ENCODE data around the gene TNS1.

Gene TNS1

GRCh38 chr2:217880287-217880889, 122.4 kb downstream of the TNS1 start:
- Histone ChIP-seq H3K27ac (ENCODE audit: poor library complexity, severe bottlenecking) (no peak overlapping the region), H3K27me3 (ENCODE audit: insufficient read depth, poor library complexity, severe bottlenecking) (no peaks in the 10 kb centered on the region), H3K4me1 (ENCODE audit: insufficient read depth, poor library complexity, severe bottlenecking) (no peaks in the 10 kb centered on the region), H3K9me3 (ENCODE audit: severe bottlenecking) (no peaks in the 10 kb centered on the region), H3K36me3 (ENCODE audit: low read depth) (no peaks in the 10 kb centered on the region), H3K4me3 (ENCODE audit: severe bottlenecking) (no peak overlapping the region)
- TF ChIP-seq CTCF (IDR thresholded peaks at IDR 0.05; ENCODE audit: poor library complexity, severe bottlenecking): no peak
- ATAC-seq (ENCODE audit: low read depth) (no peak), DNase-seq (ENCODE audit: low spot score) (no peak)

- no peak overlapping the region for H3K27ac ChIP-seq (ENCODE audit: poor library complexity, severe bottlenecking)
- no peaks in the 10 kb centered on the region for H3K27me3 ChIP-seq (ENCODE audit: insufficient read depth, poor library complexity, severe bottlenecking)
- no peak for TF ChIP-seq CTCF (IDR thresholded peaks at IDR 0.05; ENCODE audit: poor library complexity, severe bottlenecking)
- H3K4me3 ChIP-seq (ENCODE audit: severe bottlenecking): no peak overlapping the region
- ATAC-seq (ENCODE audit: low read depth) (no peak), DNase-seq (ENCODE audit: low spot score) (no peak)
- H3K36me3 ChIP-seq (ENCODE audit: low read depth): no peaks in the 10 kb centered on the region
- H3K4me1 ChIP-seq (ENCODE audit: insufficient read depth, poor library complexity, severe bottlenecking): no peaks in the 10 kb centered on the region
- H3K9me3 ChIP-seq (ENCODE audit: severe bottlenecking): no peaks in the 10 kb centered on the region
Observed at GRCh38 chr2:217878915-217879590, 123.7 kb downstream of the TNS1 start.

- no peak for DNase-seq (ENCODE audit: low spot score)
- H3K27me3 ChIP-seq (ENCODE audit: insufficient read depth, poor library complexity, severe bottlenecking): no peaks in the 10 kb centered on the region
- TF ChIP-seq CTCF (IDR thresholded peaks at IDR 0.05; ENCODE audit: poor library complexity, severe bottlenecking): no peak
- H3K4me3 ChIP-seq (ENCODE audit: severe bottlenecking): no peak overlapping the region
- H3K9me3 ChIP-seq (ENCODE audit: severe bottlenecking): no peaks in the 10 kb centered on the region
- H3K4me1 ChIP-seq (ENCODE audit: insufficient read depth, poor library complexity, severe bottlenecking): no peaks in the 10 kb centered on the region
- H3K27ac ChIP-seq (ENCODE audit: poor library complexity, severe bottlenecking): no peak overlapping the region
- ATAC-seq (ENCODE audit: low read depth): no peak
- no peaks in the 10 kb centered on the region for H3K36me3 ChIP-seq (ENCODE audit: low read depth)
Observed at GRCh38 chr2:217877866-217878265, 124.9 kb downstream of the TNS1 start.

- no peak overlapping the region for H3K27ac ChIP-seq (ENCODE audit: poor library complexity, severe bottlenecking)
- no peak for DNase-seq (ENCODE audit: low spot score)
Observed at GRCh38 chr2:217876253-217876570, 126.6 kb downstream of the TNS1 start.

More at GRCh38 chr2:217876253-217876570, 126.6 kb downstream of the TNS1 start:
- no peak overlapping the region for H3K4me3 ChIP-seq (ENCODE audit: severe bottlenecking)
- H3K36me3 ChIP-seq (ENCODE audit: low read depth): no peaks in the 10 kb centered on the region
- H3K27me3 ChIP-seq (ENCODE audit: insufficient read depth, poor library complexity, severe bottlenecking): no peaks in the 10 kb centered on the region
- no peak for TF ChIP-seq CTCF (IDR thresholded peaks at IDR 0.05; ENCODE audit: poor library complexity, severe bottlenecking)
- no peak for ATAC-seq (ENCODE audit: low read depth)
- no peaks in the 10 kb centered on the region for H3K4me1 ChIP-seq (ENCODE audit: insufficient read depth, poor library complexity, severe bottlenecking)
- H3K9me3 ChIP-seq (ENCODE audit: severe bottlenecking): no peaks in the 10 kb centered on the region

Measured in RWPE2 (cell line).